ENCODE measurements around the gene TARBP1.
"Not testable (repeated sequence)": the region's sequence is repeated elsewhere in the genome, so short reads cannot be mapped to it uniquely, and the experiment has no call there.

DNA sequence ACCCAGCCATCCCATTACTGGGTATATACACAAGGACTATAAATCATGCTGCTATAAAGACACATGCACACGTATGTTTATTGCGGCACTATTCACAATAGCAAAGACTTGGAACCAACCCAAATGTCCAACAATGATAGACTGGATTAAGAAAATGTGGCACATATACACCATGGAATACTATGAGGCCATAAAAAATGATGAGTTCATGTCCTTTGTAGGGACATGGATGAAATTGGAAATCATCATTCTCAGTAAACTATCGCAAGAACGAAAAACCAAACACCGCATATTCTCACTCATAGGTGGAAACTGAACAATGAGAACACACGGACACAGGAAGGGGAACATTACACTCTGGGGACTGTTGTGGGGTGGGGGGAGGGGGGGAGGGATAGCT, 79.5 kb downstream of the TARBP1 start:
- not testable (repeated sequence) for TF ChIP-seq CTCF (conservative IDR thresholded peaks at IDR 0.05; ENCODE audit: low read length); EZH2phosphoT487 (IDR thresholded peaks at IDR 0.05; ENCODE audit: borderline replicate concordance, low read depth, low read length)

Measured in OCI-LY7 (cell line).